Keratinocyte (primary cell): ENCODE measurements around the gene CBLL1. TPM values are rescaled to one million over a fixed set of nuclear protein-coding genes. Genes with fewer than 3 reads are reported as not detected.

Experiments used
- DNase-seq: peaks from one replicate; pipeline ENCODE4 v3.0.0-alpha.2; 2011; ENCODE audit warnings: low read depth, missing footprints, low spot score
- FAIRE-seq: peaks from 2 replicates; lab custom pipeline; 2011; peaks lifted over from hg19 to GRCh38; lab: Jason Lieb, UNC
- H2AFZ ChIP-seq: 2 replicates; pipeline ENCODE4 v1.6.0; 2012; ENCODE audit warnings: low read length, control low read depth, inconsistent platforms; ENCODE audit not compliant: control insufficient read depth
- H3K27ac ChIP-seq: 2 replicates; pipeline ENCODE4 v1.5.1; 2011; ENCODE audit warnings: low read length; ENCODE audit not compliant: control insufficient read depth, insufficient read depth
- H3K27me3 ChIP-seq: 3 replicates; pipeline ENCODE4 v1.6.0; 2011; ENCODE audit warnings: low read length; ENCODE audit not compliant: control insufficient read depth, insufficient read depth; ENCODE audit errors: extremely low read depth
- H3K36me3 ChIP-seq, 2 experiments: 2 replicates in 1 of 2; 3 replicates in 1 of 2; pipeline ENCODE4 v1.5.1; 2011; ENCODE audit warnings: low read length in 2 of 2, mild to moderate bottlenecking in 1 of 2; ENCODE audit not compliant: control insufficient read depth in 2 of 2, insufficient read depth in 2 of 2; ENCODE audit errors: extremely low read depth in 1 of 2
- H3K4me1 ChIP-seq: 3 replicates; pipeline ENCODE4 v1.5.1; 2011; ENCODE audit warnings: low read length; ENCODE audit not compliant: control insufficient read depth, insufficient read depth; ENCODE audit errors: extremely low read depth
- H3K4me2 ChIP-seq: 3 replicates; pipeline ENCODE4 v1.6.0; 2011; ENCODE audit warnings: low read depth, low read length; ENCODE audit not compliant: control insufficient read depth, insufficient read depth; ENCODE audit errors: extremely low read depth
- H3K4me3 ChIP-seq, 3 experiments: fragments of 200-600 bp in 1 of 3; sonication (generic) in 1 of 3; 2 replicates in 2 of 3; 3 replicates in 1 of 3; pipeline ENCODE4 v1.5.1; 2011 to 2016; ENCODE audit warnings: low read length in 3 of 3, mild to moderate bottlenecking in 3 of 3, control low read depth in 2 of 3, inconsistent platforms in 1 of 3, low read depth in 1 of 3, mixed read lengths in 1 of 3, mixed run types in 1 of 3, moderate library complexity in 1 of 3; ENCODE audit not compliant: control insufficient read depth in 2 of 3, insufficient read depth in 2 of 3; ENCODE audit errors: extremely low read depth in 1 of 3
- H3K79me2 ChIP-seq: 2 replicates; pipeline ENCODE4 v1.6.0; 2012; ENCODE audit warnings: low read length; ENCODE audit not compliant: control insufficient read depth, insufficient read depth
- H3K9ac ChIP-seq: 3 replicates; pipeline ENCODE4 v1.6.0; 2011; ENCODE audit warnings: low read length; ENCODE audit not compliant: control insufficient read depth, insufficient read depth; ENCODE audit errors: extremely low read depth
- H3K9me1 ChIP-seq: 3 replicates; pipeline ENCODE4 v1.6.0; 2011; ENCODE audit warnings: low read length; ENCODE audit not compliant: control insufficient read depth, insufficient read depth; ENCODE audit errors: extremely low read depth
- H3K9me3 ChIP-seq: 2 replicates; pipeline ENCODE4 v1.5.1; 2012; ENCODE audit warnings: low read depth, low read length; ENCODE audit not compliant: control insufficient read depth
- H4K20me1 ChIP-seq: 3 replicates; pipeline ENCODE4 v1.6.0; 2011; ENCODE audit warnings: low read length; ENCODE audit not compliant: control insufficient read depth, insufficient read depth; ENCODE audit errors: extremely low read depth
- EZH2 ChIP-seq: IDR thresholded peaks from one replicate; pipeline ENCODE4 v1.6.1; 2012; ENCODE audit warnings: inconsistent platforms, mild to moderate bottlenecking, low read length, moderate library complexity
- dilution Hi-C: fragments of 300-500 bp; cut with MboI; formaldehyde crosslinking; loops from one replicate; pipeline ENCODE4 v1.7.0; 2020; ENCODE audit warnings: low sequenced_read_pairs; ENCODE audit not compliant: extremely low pct_ligation_motif_present
- polyA plus RNA-seq, 5 experiments: library from polyadenylated mRNA; depleted of rRNA in 3 of 5; stranded (reverse) in 3 of 5; stranded (forward) in 1 of 5; unstranded in 1 of 5; fragments of >200 nt; gene quantifications; 1 replicate in 1 of 5; 2 replicates in 3 of 5; 3 replicates in 1 of 5; pipeline versions ENCODE4 v1.2.1 to v1.2.3, GENCODE V29; 2011 to 2012; ENCODE audit warnings: missing spikeins in 2 of 5, low read depth in 1 of 5, low replicate concordance in 1 of 5
- TF ChIP-seq, protein P1 (sequence below), 3 experiments: IDR thresholded peaks in 1 of 3; conservative IDR thresholded peaks in 1 of 3; optimal IDR thresholded peaks in 1 of 3; 2 replicates in 2 of 3; 3 replicates in 1 of 3; pipeline versions ENCODE3 to v1.5.1; 2011; ENCODE audit warnings: low read length in 3 of 3, mild to moderate bottlenecking in 3 of 3, moderate library complexity in 2 of 3, control low read depth in 1 of 3, inconsistent platforms in 1 of 3; ENCODE audit not compliant: insufficient read depth in 2 of 3; ENCODE audit errors: extremely low read depth in 1 of 3

Gene CBLL1
- polyA plus RNA-seq, 1 donor (not counting 4 experiments of a cell fraction or from before 2014, with no cell fraction given), result 15.3 TPM

DNA sequence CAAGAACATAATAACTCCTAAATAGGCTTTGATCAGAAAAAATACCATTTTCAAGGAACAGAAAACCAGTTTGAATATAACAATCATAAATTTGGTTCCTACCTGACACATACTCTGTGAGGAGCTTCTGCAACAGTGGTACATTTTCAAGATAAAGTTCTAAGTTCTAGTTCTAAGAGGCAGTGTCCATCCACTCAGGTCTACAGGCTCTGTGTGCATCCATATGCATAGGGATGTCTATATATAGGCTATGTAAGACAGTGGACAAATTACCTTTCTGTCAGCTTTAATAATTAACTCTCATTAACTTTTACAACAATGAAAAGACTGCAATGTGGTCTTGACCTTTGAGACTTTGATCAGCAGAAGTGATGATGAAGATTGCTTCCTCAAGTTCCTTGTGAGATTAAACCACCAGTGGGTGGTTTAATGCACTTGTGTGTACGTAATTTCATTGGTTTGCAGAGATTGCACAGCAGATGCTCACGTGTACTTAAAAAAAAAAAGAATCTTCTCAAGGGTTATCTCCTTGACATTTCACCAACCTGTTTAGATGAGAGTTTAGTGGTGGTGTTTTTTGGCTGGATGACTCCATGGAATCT lies 59.2 kb downstream of the CBLL1 start, which contains the start of gene SLC26A3:
SLC26A3 (minus strand) TSS at position 215 of the 602 bp plus-strand sequence. CDS start 8,714 bp downstream, outside the sequence.
- Histone ChIP-seq H3K4me2 (no peak within 1 kb of the TSS), H3K79me2 (no peaks in the 10 kb centered on the region), H3K4me1 (no peaks in the 10 kb centered on the region), H3K27me3 (peaks cover 4% of the 10 kb centered on the region), H3K9me1 (no peaks in the 10 kb centered on the region), H3K9ac (no peak within 1 kb of the TSS), H4K20me1 (no peaks in the 10 kb centered on the region), H3K9me3 (no peaks in the 10 kb centered on the region), H3K4me3 (no peak within 1 kb of the TSS), H3K27ac (no peak within 1 kb of the TSS), H2AFZ (no peak within 1 kb of the TSS), H3K36me3 (no peaks in the 10 kb centered on the region)
- dilution Hi-C loops, result no loop called here
- DNase-seq (no peak), FAIRE-seq (no peak)
- TF ChIP-seq, protein P1, sequence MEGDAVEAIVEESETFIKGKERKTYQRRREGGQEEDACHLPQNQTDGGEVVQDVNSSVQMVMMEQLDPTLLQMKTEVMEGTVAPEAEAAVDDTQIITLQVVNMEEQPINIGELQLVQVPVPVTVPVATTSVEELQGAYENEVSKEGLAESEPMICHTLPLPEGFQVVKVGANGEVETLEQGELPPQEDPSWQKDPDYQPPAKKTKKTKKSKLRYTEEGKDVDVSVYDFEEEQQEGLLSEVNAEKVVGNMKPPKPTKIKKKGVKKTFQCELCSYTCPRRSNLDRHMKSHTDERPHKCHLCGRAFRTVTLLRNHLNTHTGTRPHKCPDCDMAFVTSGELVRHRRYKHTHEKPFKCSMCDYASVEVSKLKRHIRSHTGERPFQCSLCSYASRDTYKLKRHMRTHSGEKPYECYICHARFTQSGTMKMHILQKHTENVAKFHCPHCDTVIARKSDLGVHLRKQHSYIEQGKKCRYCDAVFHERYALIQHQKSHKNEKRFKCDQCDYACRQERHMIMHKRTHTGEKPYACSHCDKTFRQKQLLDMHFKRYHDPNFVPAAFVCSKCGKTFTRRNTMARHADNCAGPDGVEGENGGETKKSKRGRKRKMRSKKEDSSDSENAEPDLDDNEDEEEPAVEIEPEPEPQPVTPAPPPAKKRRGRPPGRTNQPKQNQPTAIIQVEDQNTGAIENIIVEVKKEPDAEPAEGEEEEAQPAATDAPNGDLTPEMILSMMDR (optimal IDR thresholded peaks at IDR 0.05 in 1 of 3, IDR thresholded peaks at IDR 0.05 in 1 of 3, conservative IDR thresholded peaks at IDR 0.05 in 1 of 3; ENCODE audit: extremely low read depth in 1 of 3, insufficient read depth in 2 of 3, low read length in 3 of 3), result no peak
- no peak for TF ChIP-seq EZH2

DNA sequence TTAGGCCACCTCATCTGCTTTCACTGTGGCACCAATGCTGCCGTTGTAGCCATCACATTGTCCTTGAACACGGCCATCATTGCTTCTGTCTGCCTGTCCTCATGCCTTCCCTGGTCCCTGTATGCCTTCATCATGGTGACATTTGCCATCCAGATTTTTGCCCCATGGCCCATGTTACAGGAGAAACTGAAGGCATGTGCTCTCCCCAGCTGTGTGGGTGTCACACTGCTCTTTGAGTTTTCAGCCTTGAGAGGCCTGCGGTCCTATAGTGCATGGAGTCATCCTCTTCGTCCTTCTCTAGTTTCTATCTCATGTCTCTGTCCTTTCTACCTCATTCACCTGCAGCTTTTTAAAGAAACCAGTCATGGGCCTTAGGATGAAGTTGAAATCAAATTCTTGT lies 65.2 kb downstream of the CBLL1 start:
- no peaks in the 10 kb centered on the region for H3K36me3 ChIP-seq
- no peaks in the 10 kb centered on the region for H3K79me2 ChIP-seq
- no peaks in the 10 kb centered on the region for H3K9me1 ChIP-seq
- FAIRE-seq (no peak), DNase-seq (no peak)
- H2AFZ ChIP-seq, result no peak overlapping the region
- H3K4me2 ChIP-seq, result no peak overlapping the region
- no peaks in the 10 kb centered on the region for H3K4me1 ChIP-seq
- H3K9ac ChIP-seq, result no peak overlapping the region
- H3K27me3 ChIP-seq, result no peaks in the 10 kb centered on the region
- H4K20me1 ChIP-seq, result no peaks in the 10 kb centered on the region
- H3K27ac ChIP-seq, result no peak overlapping the region
- TF ChIP-seq, protein P1 (optimal IDR thresholded peaks at IDR 0.05 in 1 of 3, IDR thresholded peaks at IDR 0.05 in 1 of 3, conservative IDR thresholded peaks at IDR 0.05 in 1 of 3; ENCODE audit: extremely low read depth in 1 of 3, insufficient read depth in 2 of 3, low read length in 3 of 3), result no peak
- no peak for TF ChIP-seq EZH2
- no peak overlapping the region for H3K4me3 ChIP-seq
- dilution Hi-C loops, result no loop called here
- H3K9me3 ChIP-seq, result no peaks in the 10 kb centered on the region
